SK-N-SH treated with all-trans-retinoic acid at 6 μM for 48 hours (cell line): Measurements from ENCODE around the gene AVL9.

ENCODE experiments used
- ARNTL ChIP-seq: fragments of 450-650 bp; formaldehyde crosslinking; IDR thresholded peaks from 2 replicates; pipeline ENCODE4 v1.5.0; 2020; ENCODE audit warnings: low read depth, mild to moderate bottlenecking, moderate library complexity, borderline replicate concordance
- PATZ1 ChIP-seq: fragments of 250-450 bp; sonication (Bioruptor Pico); IDR thresholded peaks from 2 replicates; pipeline ENCODE4 v1.8.0; 2020; ENCODE audit warnings: mild to moderate bottlenecking, moderate library complexity, borderline replicate concordance
- PPARA ChIP-seq: fragments of 250-450 bp; sonication (Bioruptor Pico); IDR thresholded peaks from 2 replicates; pipeline ENCODE4 v1.5.0; 2020; ENCODE audit warnings: mild to moderate bottlenecking, borderline replicate concordance
- ZFP30 ChIP-seq: fragments of 450-650 bp; formaldehyde crosslinking; IDR thresholded peaks from 2 replicates; pipeline ENCODE4 v1.5.0; 2022; ENCODE audit warnings: mild to moderate bottlenecking, moderate library complexity

- no peak for TF ChIP-seq PATZ1 (CRISPR knock-in tag)
- TF ChIP-seq PPARA (CRISPR knock-in tag), result no peak
- TF ChIP-seq ZFP30 (CRISPR knock-in tag), result no peak
- TF ChIP-seq ARNTL (CRISPR knock-in tag), result no peak
Observed at GRCh38 chr7:32591938-32592337, 96.6 kb downstream of the AVL9 start.
